Natural killer cell (primary cell): Measurements from ENCODE around the gene TTC28. TPM values are rescaled to one million over a fixed set of nuclear protein-coding genes. Genes with fewer than 3 reads are reported as not detected.
"Not testable (repeated sequence)": the region's sequence is repeated elsewhere in the genome, so short reads cannot be mapped to it uniquely, and the experiment has no call there.

ENCODE experiments used
- ATAC-seq, 3 donors: fragments of 150-1000 bp in 2 of 3; fragments of 200-7000 bp in 1 of 3; cut with Tn5 transposase; 1 replicate in 1 of 3; 2 replicates in 2 of 3; pipeline ENCODE4 v1.10.0; 2021; ENCODE audit warnings: mild to moderate bottlenecking in 2 of 3, moderate library complexity in 2 of 3
- DNase-seq, 2 donors: peaks; one replicate each; pipeline versions ENCODE4 v3.0.0 to v3.0.0-alpha.2; 2013 to 2021; ENCODE audit warnings: mixed read lengths in 1 of 2
- H3K27ac ChIP-seq: one replicate; pipeline ENCODE4 v1.5.1; 2013; ENCODE audit warnings: mild to moderate bottlenecking, low read length
- H3K27me3 ChIP-seq: one replicate; pipeline ENCODE4 v1.6.1; 2013; ENCODE audit warnings: low read length; ENCODE audit not compliant: control insufficient read depth, insufficient read depth
- H3K36me3 ChIP-seq: one replicate; pipeline ENCODE4 v1.6.1; 2013; ENCODE audit warnings: low read length; ENCODE audit not compliant: control insufficient read depth, insufficient read depth
- H3K4me1 ChIP-seq: one replicate; pipeline ENCODE4 v1.6.1; 2013; ENCODE audit warnings: low read length; ENCODE audit not compliant: control insufficient read depth, insufficient read depth
- H3K4me3 ChIP-seq: one replicate; pipeline ENCODE4 v1.5.1; 2013; ENCODE audit warnings: low read length
- H3K9me3 ChIP-seq: one replicate; pipeline ENCODE4 v1.6.1; 2013; ENCODE audit warnings: low read length; ENCODE audit not compliant: control insufficient read depth, insufficient read depth
- H3K27ac Mint-ChIP-seq, 2 donors: one replicate each; pipeline ENCODE4 v1.8.0; 2022; ENCODE audit warnings: mild to moderate bottlenecking in 2 of 2, mixed read lengths in 2 of 2, moderate library complexity in 1 of 2
- H3K27me3 Mint-ChIP-seq, 2 donors: one replicate each; pipeline ENCODE4 v1.8.0; 2022; ENCODE audit warnings: low read depth in 2 of 2, mixed read lengths in 2 of 2
- H3K36me3 Mint-ChIP-seq: one replicate; pipeline ENCODE4 v1.8.0; 2022; ENCODE audit warnings: mixed read lengths
- H3K4me1 Mint-ChIP-seq, 2 donors: one replicate each; pipeline ENCODE4 v1.8.0; 2022; ENCODE audit warnings: mixed read lengths in 2 of 2
- H3K4me3 Mint-ChIP-seq: one replicate; pipeline ENCODE4 v1.8.0; 2022; ENCODE audit warnings: mild to moderate bottlenecking, moderate library complexity, mixed read lengths
- H3K9me3 Mint-ChIP-seq, 2 donors: one replicate each; pipeline ENCODE4 v1.8.0; 2022; ENCODE audit warnings: mixed read lengths in 2 of 2
- CTCF ChIP-seq: fragments of 200-600 bp; IDR thresholded peaks from one replicate; pipeline ENCODE4 v1.8.0; 2022; ENCODE audit warnings: antibody characterized with exemption
- WGBS: methylation state at CpG from one replicate; pipeline ENCODE4 v1.1.7; 2013; ENCODE audit warnings: missing lambda C conversion rate; ENCODE audit not compliant: insufficient coverage; 5-methylcytosine and 5-hydroxymethylcytosine counted together
- intact Hi-C: fragments of 100-400 bp; cut with micrococcal nuclease; formaldehyde crosslinking; loops from one replicate; pipeline ENCODE4 v1.14.2; 2022
- total RNA-seq, 4 donors: library from RNA; stranded (reverse); fragments of 120-200 nt in 1 of 4; gene quantifications; one replicate each; pipeline versions ENCODE4 v1.2.3 to v1.2.4, GENCODE V29; 2013 to 2022

The TTC28 gene
- total RNA-seq, 3 donors from 2014 or later (not counting 1 experiment from before 2014, with no cell fraction given): 4.1 to 10.0 (median 8.6) TPM

- H3K9me3 ChIP-seq, H3K27ac ChIP-seq, H3K9me3 Mint-ChIP-seq, H3K4me3 Mint-ChIP-seq, H3K4me1 ChIP-seq, H3K27me3 ChIP-seq, intact Hi-C loops, ATAC-seq, H3K4me3 ChIP-seq, DNase-seq, H3K36me3 Mint-ChIP-seq, H3K36me3 ChIP-seq, H3K4me1 Mint-ChIP-seq, H3K27ac Mint-ChIP-seq: not testable (repeated sequence)
- H3K27me3 Mint-ChIP-seq: peaks cover 5 to 25% of the 10 kb centered on the region in 2 donors
- WGBS: 95% methylated on average over 7 of the region's 10 CpGs
Observed at GRCh38 chr22:28529144-28529543, 150.5 kb downstream of the TTC28 start.

DNA sequence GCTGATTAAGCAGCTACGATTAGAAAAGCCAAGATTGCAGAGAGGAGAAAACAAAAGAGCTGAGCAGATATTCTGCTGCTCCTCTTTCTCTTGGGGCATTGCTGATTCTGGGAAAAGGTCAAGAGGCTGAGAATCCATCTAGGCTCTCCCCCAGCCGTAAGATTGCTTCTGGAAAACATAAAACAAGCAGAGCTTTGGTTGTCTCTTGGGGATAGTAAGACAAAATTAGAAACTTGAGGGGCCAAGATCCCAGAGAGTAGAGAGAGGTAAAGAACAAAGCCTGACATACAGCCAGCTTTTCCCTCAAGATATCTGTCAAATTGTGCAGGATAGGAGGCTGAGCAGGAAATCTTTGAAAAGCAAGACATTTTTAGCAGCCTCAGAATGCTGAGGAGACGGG, 158.2 kb downstream of the TTC28 start:
- H3K27ac Mint-ChIP-seq: no peak overlapping the region
- DNase-seq (no peak), ATAC-seq (no peak)

GRCh38 chr22:28514321-28514821, 165.3 kb downstream of the TTC28 start:
- no peaks in the 10 kb centered on the region for H3K36me3 Mint-ChIP-seq
- no peaks in the 10 kb centered on the region for H3K4me1 Mint-ChIP-seq
- H3K4me3 Mint-ChIP-seq: no peak overlapping the region
- no peaks in the 10 kb centered on the region for H3K36me3 ChIP-seq
- ATAC-seq: no peak
- intact Hi-C loops: no loop called here
- peaks cover 0 to 5% of the 10 kb centered on the region in 2 donors for H3K9me3 Mint-ChIP-seq
- no peaks in the 10 kb centered on the region for H3K9me3 ChIP-seq
- no peak for TF ChIP-seq CTCF
- no peak for DNase-seq
- H3K4me1 ChIP-seq: no peaks in the 10 kb centered on the region
- H3K27ac ChIP-seq: no peak overlapping the region
- peaks cover 5 to 19% of the 10 kb centered on the region in 2 donors for H3K27me3 Mint-ChIP-seq
- WGBS: 90% methylated on average over 3 of the region's 3 CpGs
- no peak overlapping the region for H3K27ac Mint-ChIP-seq
- H3K4me3 ChIP-seq: no peak overlapping the region
- peaks cover 2% of the 10 kb centered on the region for H3K27me3 ChIP-seq

More for the DNA sequence above, 158.2 kb downstream of the TTC28 start:
- H3K4me3 ChIP-seq: no peak overlapping the region
- H3K9me3 ChIP-seq: no peaks in the 10 kb centered on the region
- no peaks in the 10 kb centered on the region for H3K36me3 ChIP-seq
- H3K36me3 Mint-ChIP-seq: no peaks in the 10 kb centered on the region
- 87% methylated on average over 3 of the region's 3 CpGs for WGBS
- intact Hi-C loops: no loop called here
- no peaks in the 10 kb centered on the region for H3K4me1 Mint-ChIP-seq
- TF ChIP-seq CTCF: no peak
- H3K9me3 Mint-ChIP-seq: no peaks in the 10 kb centered on the region
- no peak overlapping the region for H3K4me3 Mint-ChIP-seq
- peaks cover 19 to 43% of the 10 kb centered on the region in 2 donors for H3K27me3 Mint-ChIP-seq
- peaks cover 2% of the 10 kb centered on the region for H3K27me3 ChIP-seq
- H3K4me1 ChIP-seq: no peaks in the 10 kb centered on the region
- H3K27ac ChIP-seq: no peak overlapping the region

DNA sequence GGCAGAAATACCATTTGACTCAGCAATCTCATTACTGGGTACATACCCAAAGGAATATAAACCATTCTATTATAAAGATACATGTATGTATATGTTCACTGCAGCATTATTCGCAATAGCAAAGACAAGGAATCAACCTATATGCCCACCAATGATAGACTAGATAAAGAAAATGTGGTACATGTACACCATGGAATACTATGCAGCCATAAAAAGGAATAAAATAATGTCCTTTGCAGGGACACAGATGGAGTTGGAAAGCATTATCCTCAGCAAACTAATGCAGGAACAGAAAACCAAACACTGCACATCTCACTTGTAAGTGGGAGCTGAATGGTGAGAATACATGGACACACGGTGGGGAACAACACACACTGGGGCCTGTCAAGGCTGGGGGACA, 167.3 kb downstream of the TTC28 start:
- H3K4me1 ChIP-seq, H3K4me3 ChIP-seq, H3K27ac ChIP-seq, H3K9me3 ChIP-seq, intact Hi-C loops, H3K27me3 ChIP-seq, H3K36me3 Mint-ChIP-seq, H3K4me1 Mint-ChIP-seq, ATAC-seq, H3K27ac Mint-ChIP-seq, H3K9me3 Mint-ChIP-seq, H3K36me3 ChIP-seq, H3K4me3 Mint-ChIP-seq, DNase-seq: not testable (repeated sequence)
- H3K27me3 Mint-ChIP-seq: peaks cover 9 to 17% of the 10 kb centered on the region in 2 donors
- no CpG with 5 or more reads among the region's 2 CpGs for WGBS
